Glutamatergic neuron (in vitro differentiated cells): ENCODE results near the gene AOC2. TPM values are rescaled to one million over a fixed set of nuclear protein-coding genes. Genes with fewer than 3 reads are reported as not detected.

Experiments
- DNase-seq: peaks from one replicate; pipeline ENCODE4 v3.0.0; 2022
- H3K27ac Mint-ChIP-seq: one replicate; pipeline ENCODE4 v1.8.0; 2020; ENCODE audit warnings: mild to moderate bottlenecking, mixed read lengths, inconsistent platforms; ENCODE audit not compliant: unreplicated experiment
- H3K27me3 Mint-ChIP-seq: one replicate; pipeline ENCODE4 v1.8.0; 2020; ENCODE audit warnings: mild to moderate bottlenecking, moderate library complexity, mixed read lengths, inconsistent platforms; ENCODE audit not compliant: unreplicated experiment
- H3K36me3 Mint-ChIP-seq: one replicate; pipeline ENCODE4 v1.8.0; 2020; ENCODE audit warnings: mild to moderate bottlenecking, mixed read lengths, inconsistent platforms; ENCODE audit not compliant: unreplicated experiment
- H3K4me1 Mint-ChIP-seq: one replicate; pipeline ENCODE4 v1.8.0; 2020; ENCODE audit warnings: mild to moderate bottlenecking, low read depth, mixed read lengths, inconsistent platforms; ENCODE audit not compliant: unreplicated experiment
- H3K4me3 Mint-ChIP-seq: one replicate; pipeline ENCODE4 v1.8.0; 2020; ENCODE audit warnings: mild to moderate bottlenecking, mixed read lengths, inconsistent platforms; ENCODE audit not compliant: unreplicated experiment
- H3K9me3 Mint-ChIP-seq: one replicate; pipeline ENCODE4 v1.8.0; 2020; ENCODE audit warnings: mild to moderate bottlenecking, moderate library complexity, mixed read lengths, inconsistent platforms; ENCODE audit not compliant: unreplicated experiment
- total RNA-seq: library from RNA; stranded (reverse); fragmentation: NEBNext Ultra II Directional; extraction: Animal tissue kit (Norgen Biotek cat#: 25700); gene quantifications from one replicate; pipeline ENCODE4 v1.2.1, GENCODE V29; 2021; ENCODE audit not compliant: unreplicated experiment
- TF ChIP-seq, protein P1 (sequence below): fragments of 200-600 bp; sonication (generic); IDR thresholded peaks from one replicate; pipeline ENCODE4 v1.5.0; 2021; ENCODE audit not compliant: partially characterized antibody, unreplicated experiment

Gene AOC2
- total RNA-seq, 1 donor from 2014 or later: 6.1 TPM

DNA sequence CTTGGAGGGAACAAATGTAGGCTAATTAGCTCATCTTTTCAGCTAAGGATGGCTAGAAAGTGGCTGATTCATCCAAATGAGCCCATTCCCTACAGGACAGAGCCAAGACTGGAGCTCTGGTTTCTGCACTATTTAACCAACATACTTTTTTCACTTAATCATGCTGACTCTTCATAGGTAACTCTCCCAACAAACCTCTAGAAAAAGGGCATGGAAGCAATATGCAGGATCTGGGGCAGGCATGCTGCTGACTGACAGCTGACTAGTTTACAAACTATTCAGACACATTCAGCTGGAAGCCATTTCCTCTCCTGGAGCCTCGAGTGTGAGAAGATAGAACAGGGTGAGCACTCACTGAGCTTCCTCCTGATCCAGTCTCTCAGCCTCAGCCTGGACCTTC, 26.5 kb upstream of the AOC2 start:
- no peaks in the 10 kb centered on the region for H3K4me1 Mint-ChIP-seq
- TF ChIP-seq, protein P1, sequence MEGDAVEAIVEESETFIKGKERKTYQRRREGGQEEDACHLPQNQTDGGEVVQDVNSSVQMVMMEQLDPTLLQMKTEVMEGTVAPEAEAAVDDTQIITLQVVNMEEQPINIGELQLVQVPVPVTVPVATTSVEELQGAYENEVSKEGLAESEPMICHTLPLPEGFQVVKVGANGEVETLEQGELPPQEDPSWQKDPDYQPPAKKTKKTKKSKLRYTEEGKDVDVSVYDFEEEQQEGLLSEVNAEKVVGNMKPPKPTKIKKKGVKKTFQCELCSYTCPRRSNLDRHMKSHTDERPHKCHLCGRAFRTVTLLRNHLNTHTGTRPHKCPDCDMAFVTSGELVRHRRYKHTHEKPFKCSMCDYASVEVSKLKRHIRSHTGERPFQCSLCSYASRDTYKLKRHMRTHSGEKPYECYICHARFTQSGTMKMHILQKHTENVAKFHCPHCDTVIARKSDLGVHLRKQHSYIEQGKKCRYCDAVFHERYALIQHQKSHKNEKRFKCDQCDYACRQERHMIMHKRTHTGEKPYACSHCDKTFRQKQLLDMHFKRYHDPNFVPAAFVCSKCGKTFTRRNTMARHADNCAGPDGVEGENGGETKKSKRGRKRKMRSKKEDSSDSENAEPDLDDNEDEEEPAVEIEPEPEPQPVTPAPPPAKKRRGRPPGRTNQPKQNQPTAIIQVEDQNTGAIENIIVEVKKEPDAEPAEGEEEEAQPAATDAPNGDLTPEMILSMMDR: no peak
- H3K27ac Mint-ChIP-seq: no peak overlapping the region
- H3K9me3 Mint-ChIP-seq: no peaks in the 10 kb centered on the region
- H3K27me3 Mint-ChIP-seq: no peaks in the 10 kb centered on the region
- no peaks in the 10 kb centered on the region for H3K36me3 Mint-ChIP-seq
- DNase-seq: no peak
- no peak overlapping the region for H3K4me3 Mint-ChIP-seq

DNA sequence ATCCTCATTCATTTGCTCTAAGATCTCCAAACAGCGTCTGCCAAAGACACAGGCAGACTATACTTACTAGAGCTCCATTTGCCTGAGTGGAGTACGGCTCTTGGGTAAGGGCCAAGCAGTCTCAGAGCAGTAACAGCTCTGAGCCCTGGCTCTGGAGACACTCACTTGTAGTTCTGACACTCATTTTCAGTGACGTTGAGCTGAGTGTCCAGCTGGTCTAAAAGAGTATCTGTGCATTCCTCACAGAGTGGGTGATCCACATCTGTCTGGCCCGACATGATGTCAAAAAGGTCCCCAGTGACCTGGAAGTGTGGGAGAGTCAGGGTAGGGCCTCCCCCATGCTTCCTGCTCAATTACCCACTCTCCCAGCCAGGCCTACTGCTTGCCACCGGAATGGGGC, 26.0 kb upstream of the AOC2 start:
- H3K36me3 Mint-ChIP-seq: no peaks in the 10 kb centered on the region
- no peak for DNase-seq
- no peak overlapping the region for H3K4me3 Mint-ChIP-seq
- peaks cover 2% of the 10 kb centered on the region for H3K4me1 Mint-ChIP-seq
- no peaks in the 10 kb centered on the region for H3K27me3 Mint-ChIP-seq
- TF ChIP-seq, protein P1: no peak
- H3K9me3 Mint-ChIP-seq: no peaks in the 10 kb centered on the region
- H3K27ac Mint-ChIP-seq: no peak overlapping the region

DNA sequence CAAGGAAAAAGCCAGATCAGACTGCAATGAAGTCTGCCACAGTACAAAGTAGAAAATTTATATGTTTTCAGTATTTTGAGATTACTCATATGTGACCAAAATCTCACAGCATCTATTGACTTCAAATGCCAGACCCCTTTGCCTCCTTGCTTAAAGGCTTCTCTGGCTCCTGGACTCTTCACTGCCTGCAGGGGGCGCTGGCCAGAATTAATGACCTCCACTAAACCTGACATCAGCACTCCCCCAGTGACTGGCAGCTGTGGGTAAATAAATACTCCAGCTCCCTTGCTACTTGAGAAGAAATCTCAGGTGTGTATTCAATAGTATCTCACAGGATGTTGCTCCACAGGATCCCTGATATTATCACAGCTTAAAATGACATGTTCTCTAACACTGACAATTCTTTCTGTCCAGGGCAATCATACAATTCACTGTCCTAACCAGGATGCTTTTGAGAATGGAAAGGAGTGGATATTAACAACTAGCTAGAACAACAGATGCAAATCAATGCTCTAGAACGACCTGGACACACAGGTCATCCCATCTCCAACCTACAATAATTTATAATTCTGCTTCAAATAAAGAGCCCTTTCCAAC, 24.3 kb upstream of the AOC2 start:
- H3K36me3 Mint-ChIP-seq: no peaks in the 10 kb centered on the region
- H3K4me3 Mint-ChIP-seq: no peak overlapping the region
- TF ChIP-seq, protein P1: peak; percentile 83
- H3K27me3 Mint-ChIP-seq: peaks cover 3% of the 10 kb centered on the region
- peak overlapping the region; percentile 8 for H3K27ac Mint-ChIP-seq
- H3K4me1 Mint-ChIP-seq: peaks cover 5% of the 10 kb centered on the region
- no peaks in the 10 kb centered on the region for H3K9me3 Mint-ChIP-seq
- peak; percentile 83 for DNase-seq

DNA sequence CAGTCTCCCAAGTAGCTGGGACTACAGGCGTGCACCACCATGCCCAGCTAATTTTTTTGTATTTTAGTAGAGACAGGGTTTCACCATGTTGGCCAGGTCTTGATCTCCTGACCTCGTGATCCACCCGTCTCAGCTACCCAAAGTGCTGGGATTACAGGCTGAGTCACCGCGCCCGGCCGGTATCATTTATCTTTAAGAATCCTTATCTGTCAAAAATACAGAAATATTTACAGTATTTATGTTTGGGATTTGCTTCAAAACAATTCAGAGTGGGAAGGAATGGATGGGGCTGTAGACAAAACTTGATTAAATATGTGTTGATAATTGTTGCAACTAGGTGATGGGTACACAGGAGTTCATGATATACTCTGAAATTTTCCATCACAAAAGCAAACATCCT, 23.2 kb upstream of the AOC2 start:
- H3K4me3 Mint-ChIP-seq: no peak overlapping the region
- peaks cover 5% of the 10 kb centered on the region for H3K27me3 Mint-ChIP-seq
- TF ChIP-seq, protein P1: no peak
- H3K27ac Mint-ChIP-seq: no peak overlapping the region
- H3K9me3 Mint-ChIP-seq: no peaks in the 10 kb centered on the region
- H3K4me1 Mint-ChIP-seq: peaks cover 5% of the 10 kb centered on the region
- DNase-seq: no peak
- no peaks in the 10 kb centered on the region for H3K36me3 Mint-ChIP-seq

DNA sequence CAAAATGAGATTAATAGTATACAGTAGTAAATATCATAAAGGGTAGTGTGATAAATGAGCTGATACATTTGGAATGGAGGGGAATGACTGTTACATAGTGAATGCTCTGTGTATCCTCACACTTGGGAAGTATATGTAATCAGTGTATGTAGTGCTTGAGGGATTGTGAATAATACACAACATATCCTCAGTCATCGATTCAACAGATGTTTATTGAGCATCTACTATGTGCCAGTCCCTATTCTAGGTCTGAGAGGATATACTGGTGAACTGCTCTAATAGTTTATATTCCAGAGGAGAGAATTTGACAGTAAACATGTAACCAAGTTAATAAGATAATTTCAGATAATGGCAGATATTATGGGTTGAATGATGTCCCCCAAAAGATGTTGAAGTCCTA, 16.9 kb upstream of the AOC2 start:
- Mint-ChIP-seq H3K9me3 (peaks cover under 1% of the 10 kb centered on the region), H3K4me1 (peaks cover 5% of the 10 kb centered on the region), H3K27ac (no peak overlapping the region), H3K27me3 (peaks cover 5% of the 10 kb centered on the region), H3K4me3 (no peak overlapping the region), H3K36me3 (no peaks in the 10 kb centered on the region)
- TF ChIP-seq, protein P1: no peak
- no peak for DNase-seq
